Osteoblast (primary cell): ENCODE measurements around the gene KRT85. TPM values are rescaled to one million over a fixed set of nuclear protein-coding genes. Genes with fewer than 3 reads are reported as not detected.

Source experiments
- DNase-seq: peaks from one replicate; pipeline ENCODE4 v3.0.0; 2011; ENCODE audit warnings: low spot score, mixed read lengths; ENCODE audit not compliant: insufficient read length; ENCODE audit errors: missing footprints
- H2AFZ ChIP-seq: 2 replicates; pipeline ENCODE4 v1.6.0; 2011; ENCODE audit warnings: mild to moderate bottlenecking, low read length
- H3K27ac ChIP-seq: 2 replicates; pipeline ENCODE4 v1.5.1; 2011; ENCODE audit warnings: mild to moderate bottlenecking, low read depth, low read length, moderate library complexity
- H3K27me3 ChIP-seq: 2 replicates; pipeline ENCODE4 v1.6.0; 2012; ENCODE audit warnings: mild to moderate bottlenecking, control low read depth, inconsistent platforms, low read length, moderate library complexity; ENCODE audit not compliant: insufficient read depth
- H3K36me3 ChIP-seq: 2 replicates; pipeline ENCODE4 v1.5.1; 2011; ENCODE audit warnings: mild to moderate bottlenecking, low read length, control low read depth, moderate library complexity; ENCODE audit not compliant: insufficient read depth
- H3K4me1 ChIP-seq: 2 replicates; pipeline ENCODE4 v1.5.1; 2011; ENCODE audit warnings: mild to moderate bottlenecking, low read length, control low read depth, moderate library complexity; ENCODE audit not compliant: insufficient read depth
- H3K4me2 ChIP-seq: 2 replicates; pipeline ENCODE4 v1.6.0; 2011; ENCODE audit warnings: mild to moderate bottlenecking, low read length; ENCODE audit not compliant: insufficient read depth
- H3K4me3 ChIP-seq: fragments of 200-600 bp; sonication (generic); 3 replicates; pipeline ENCODE4 v1.5.1; 2012; ENCODE audit warnings: mild to moderate bottlenecking, low read length, inconsistent platforms; ENCODE audit not compliant: insufficient read depth
- H3K79me2 ChIP-seq: 2 replicates; pipeline ENCODE4 v1.6.0; 2012; ENCODE audit warnings: mild to moderate bottlenecking, low read length, control low read depth, inconsistent platforms; ENCODE audit not compliant: insufficient read depth
- H3K9me3 ChIP-seq: 2 replicates; pipeline ENCODE4 v1.5.1; 2011; ENCODE audit warnings: low read depth, low read length, control low read depth
- H4K20me1 ChIP-seq: 2 replicates; pipeline ENCODE4 v1.6.0; 2012; ENCODE audit warnings: mild to moderate bottlenecking, low read length, control low read depth; ENCODE audit not compliant: insufficient read depth
- CTCF ChIP-seq: IDR thresholded peaks from 2 replicates; pipeline ENCODE4 v1.5.1; 2011; ENCODE audit warnings: mild to moderate bottlenecking, low read depth, low read length, moderate library complexity; ENCODE audit errors: extremely low read depth
- total RNA-seq: library from RNA; depleted of rRNA; stranded (reverse); fragments of >200 nt; gene quantifications from 2 replicates; pipeline ENCODE4 v1.2.3, GENCODE V29; 2012

Gene KRT85
- total RNA-seq, 1 donor, result not detected

- H3K27me3 ChIP-seq, result peaks cover 15% of the 10 kb centered on the region
- TF ChIP-seq CTCF, result peak; percentile 99
These were observed 40.0 kb downstream of the KRT85 start for GRCh38 chr12:52327052-52327829.

GRCh38 chr12:52324153-52324444, 43.2 kb downstream of the KRT85 start:
- TF ChIP-seq CTCF, result no peak
- Histone ChIP-seq H3K4me3 (no peak overlapping the region), H3K27me3 (peaks cover 35% of the 10 kb centered on the region)

More at GRCh38 chr12:52327052-52327829, 40.0 kb downstream of the KRT85 start:
- DNase-seq, result peak; percentile 99
- Histone ChIP-seq H4K20me1 (no peaks in the 10 kb centered on the region), H3K4me3 (peak overlapping the region; percentile 39), H3K4me2 (peak overlapping the region; percentile 61), H3K4me1 (peaks cover 3% of the 10 kb centered on the region), H3K36me3 (no peaks in the 10 kb centered on the region), H3K79me2 (no peaks in the 10 kb centered on the region), H3K27ac (no peak overlapping the region), H3K9me3 (no peaks in the 10 kb centered on the region), H2AFZ (peak overlapping the region; percentile 62)

GRCh38 chr12:52323416-52324152, 43.7 kb downstream of the KRT85 start:
- Histone ChIP-seq H3K4me1 (peaks cover 3% of the 10 kb centered on the region), H3K4me3 (no peak overlapping the region), H4K20me1 (no peaks in the 10 kb centered on the region), H3K27ac (no peak overlapping the region), H3K27me3 (peaks cover 38% of the 10 kb centered on the region), H3K36me3 (no peaks in the 10 kb centered on the region), H3K9me3 (no peaks in the 10 kb centered on the region), H3K4me2 (no peak overlapping the region), H2AFZ (no peak overlapping the region), H3K79me2 (no peaks in the 10 kb centered on the region)
- no peak for TF ChIP-seq CTCF
- DNase-seq, result peak; percentile 58

More at GRCh38 chr12:52324153-52324444, 43.2 kb downstream of the KRT85 start:
- Histone ChIP-seq H3K27ac (no peak overlapping the region), H4K20me1 (no peaks in the 10 kb centered on the region), H3K36me3 (no peaks in the 10 kb centered on the region), H3K9me3 (no peaks in the 10 kb centered on the region), H3K4me2 (no peak overlapping the region), H3K79me2 (no peaks in the 10 kb centered on the region), H2AFZ (no peak overlapping the region), H3K4me1 (peaks cover 3% of the 10 kb centered on the region)
- DNase-seq, result peak; percentile 30

- peaks cover 3% of the 10 kb centered on the region for H3K4me1 ChIP-seq
- H3K27me3 ChIP-seq, result peaks cover 41% of the 10 kb centered on the region
- H3K79me2 ChIP-seq, result no peaks in the 10 kb centered on the region
- no peaks in the 10 kb centered on the region for H4K20me1 ChIP-seq
- no peaks in the 10 kb centered on the region for H3K36me3 ChIP-seq
- no peaks in the 10 kb centered on the region for H3K9me3 ChIP-seq
- TF ChIP-seq CTCF, result no peak
- H3K27ac ChIP-seq, result no peak overlapping the region
- DNase-seq, result peak; percentile 75
- H3K4me3 ChIP-seq, result no peak overlapping the region
- H3K4me2 ChIP-seq, result no peak overlapping the region
- H2AFZ ChIP-seq, result no peak overlapping the region
These were observed 44.3 kb downstream of the KRT85 start for GRCh38 chr12:52323001-52323400.
